Calu3 (cell line): ENCODE data around the gene CPT1B. TPM values are rescaled to one million over a fixed set of nuclear protein-coding genes. Genes with fewer than 3 reads are reported as not detected.
A peak's percentile ranks its signal among the peaks of the same experiment; 100 is the strongest.

Experiments
- BruUV-seq: library from RNA; stranded (reverse); fragments of 400-500 nt; replicated peaks from 2 replicates; lab custom pipeline; 2021; lab: Mats Ljungman, UMichigan
- CTCF ChIA-PET: fragments of 300-600 bp; sonication (Branson Sonifier 250); formaldehyde crosslinking; loops from one replicate; lab custom pipeline; 2022; ENCODE audit warnings: antibody characterized with exemption; lab: Charles Lee
- DNase-seq: peaks from one replicate; pipeline ENCODE4 v3.0.0; 2022
- H3K27ac Mint-ChIP-seq: one replicate; pipeline ENCODE4 v1.8.0; 2022; ENCODE audit warnings: mixed read lengths; ENCODE audit not compliant: unreplicated experiment
- H3K27me3 Mint-ChIP-seq: one replicate; pipeline ENCODE4 v1.8.0; 2022; ENCODE audit warnings: mixed read lengths; ENCODE audit not compliant: unreplicated experiment
- H3K36me3 Mint-ChIP-seq: one replicate; pipeline ENCODE4 v1.8.0; 2022; ENCODE audit warnings: mild to moderate bottlenecking, moderate library complexity, mixed read lengths; ENCODE audit not compliant: insufficient read depth, unreplicated experiment
- H3K4me1 Mint-ChIP-seq: one replicate; pipeline ENCODE4 v1.8.0; 2022; ENCODE audit warnings: mild to moderate bottlenecking, low read depth, mixed read lengths; ENCODE audit not compliant: unreplicated experiment
- H3K4me3 Mint-ChIP-seq: one replicate; pipeline ENCODE4 v1.8.0; 2022; ENCODE audit warnings: mild to moderate bottlenecking, low read depth, moderate library complexity, mixed read lengths; ENCODE audit not compliant: unreplicated experiment
- H3K9me3 Mint-ChIP-seq: one replicate; pipeline ENCODE4 v1.8.0; 2022; ENCODE audit warnings: low read depth, mixed read lengths; ENCODE audit not compliant: unreplicated experiment
- CTCF ChIP-seq: fragments of 200-600 bp; IDR thresholded peaks from one replicate; pipeline ENCODE4 v1.8.0; 2022; ENCODE audit warnings: antibody characterized with exemption; ENCODE audit not compliant: unreplicated experiment
- intact Hi-C: fragments of 100-400 bp; cut with micrococcal nuclease; formaldehyde crosslinking; loops from one replicate; pipeline ENCODE4 v1.10.0; 2022; ENCODE audit not compliant: unreplicated experiment
- total RNA-seq: library from RNA; stranded (reverse); gene quantifications from 2 replicates; pipeline ENCODE4 v1.2.3, GENCODE V29; 2022

CPT1B gene
- total RNA-seq, 1 experiment from 2014 or later = 72.6 TPM

- Mint-ChIP-seq H3K27me3 (no peaks in the 10 kb centered on the region), H3K4me3 (peak overlapping the region; percentile 85), H3K36me3 (peaks cover 94% of the 10 kb centered on the region), H3K9me3 (no peaks in the 10 kb centered on the region), H3K27ac (peak overlapping the region; percentile 92), H3K4me1 (peaks cover 20% of the 10 kb centered on the region)
- CTCF ChIA-PET = interaction anchor here (0.6 to 2.3 kb wide), 10 partner anchors 13 to 95 kb away, joined by 3 to 30 read pairs (median 6); partner anchors contain the start of genes KLHDC7B, LMF2, NCAPH2 and SYCE3
- peak; percentile 88 for DNase-seq
- peak; percentile 72 for TF ChIP-seq CTCF
- BruUV-seq = no TSS peak
- intact Hi-C loops = no loop called here
These were observed 52.0 kb downstream of the CPT1B start for GRCh38 chr22:50526108-50526833.

- CTCF ChIA-PET = interaction anchor here (0.6 to 2.3 kb wide), 10 partner anchors 14 to 95 kb away, joined by 3 to 30 read pairs (median 6); partner anchors contain the start of genes KLHDC7B, LMF2, NCAPH2 and SYCE3
- Mint-ChIP-seq H3K4me1 (peaks cover 20% of the 10 kb centered on the region), H3K27me3 (no peaks in the 10 kb centered on the region), H3K27ac (peak overlapping the region; percentile 62), H3K36me3 (peaks cover 89% of the 10 kb centered on the region), H3K9me3 (no peaks in the 10 kb centered on the region), H3K4me3 (peak overlapping the region; percentile 85)
- no TSS peak for BruUV-seq
- DNase-seq = no peak
- intact Hi-C loops = no loop called here
- TF ChIP-seq CTCF = peak; percentile 55
These were observed 52.4 kb downstream of the CPT1B start for GRCh38 chr22:50525858-50526107.

GRCh38 chr22:50525104-50525857 lies 52.9 kb downstream of the CPT1B start, which contains the start of gene SCO2:
SCO2 (minus strand) TSS chr22:50525598; CDS start chr22:50524411, 1,187 bp downstream.
- peaks cover 20% of the 10 kb centered on the region for H3K4me1 Mint-ChIP-seq
- no peak for TF ChIP-seq CTCF
- CTCF ChIA-PET = interaction anchor here (0.5 to 2.3 kb wide), 11 partner anchors 14 to 96 kb away, joined by 3 to 30 read pairs (median 5); partner anchors contain the start of genes KLHDC7B, LMF2, NCAPH2 and SYCE3
- BruUV-seq = no TSS peak
- H3K36me3 Mint-ChIP-seq = peaks cover 86% of the 10 kb centered on the region
- peak; percentile 98 for DNase-seq
- intact Hi-C loops = no loop called here
- peak within 1 kb of the TSS; percentile 85 for H3K4me3 Mint-ChIP-seq
- peak within 1 kb of the TSS; percentile 92 for H3K27ac Mint-ChIP-seq
- no peaks in the 10 kb centered on the region for H3K27me3 Mint-ChIP-seq
- no peaks in the 10 kb centered on the region for H3K9me3 Mint-ChIP-seq

GRCh38 chr22:50524676-50525103 lies 53.5 kb downstream of the CPT1B start:
- Mint-ChIP-seq H3K9me3 (no peaks in the 10 kb centered on the region), H3K4me1 (peaks cover 20% of the 10 kb centered on the region), H3K27me3 (no peaks in the 10 kb centered on the region), H3K4me3 (peak overlapping the region; percentile 85), H3K27ac (peak overlapping the region; percentile 62), H3K36me3 (peaks cover 86% of the 10 kb centered on the region)
- no peak for TF ChIP-seq CTCF
- BruUV-seq = no TSS peak
- no peak for DNase-seq
- intact Hi-C loops = no loop called here
- CTCF ChIA-PET = interaction anchor here (0.5 to 2.3 kb wide), 6 partner anchors 16 to 96 kb away, joined by 4 to 30 read pairs (median 8); partner anchors contain the start of genes LMF2, NCAPH2 and SYCE3
